ENCODE data around the gene TRAPPC12.

DNA sequence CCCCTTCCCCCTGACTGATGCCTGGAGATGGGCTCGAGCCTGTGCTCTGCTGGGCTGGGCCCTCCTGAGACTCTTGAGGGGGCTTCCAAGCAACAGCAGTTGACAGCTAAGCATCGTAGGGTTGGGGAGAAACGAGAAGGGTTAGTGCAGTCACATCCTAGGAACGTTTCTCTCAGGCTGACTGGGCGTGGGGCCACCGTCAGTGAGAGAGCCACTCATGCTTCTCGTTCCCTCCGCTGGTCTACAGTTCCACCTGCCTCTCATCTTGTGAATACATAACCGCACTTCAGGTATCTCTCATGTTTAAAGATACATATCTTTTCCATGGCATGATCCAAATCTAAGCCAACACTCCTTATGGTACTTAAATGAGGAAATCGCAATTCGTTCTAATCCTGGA is 66.4 kb downstream of the TRAPPC12 start:
- TF ChIP-seq CTCF (IDR thresholded peaks at IDR 0.05) (no peak), POLR2A (IDR thresholded peaks at IDR 0.05) (no peak)

Data from transverse colon (tissue), 3 donors.